Stomach (tissue), 9 donors: Measurements from ENCODE around the gene CALN1. TPM values are rescaled to one million over a fixed set of nuclear protein-coding genes. Genes with fewer than 3 reads are reported as not detected.
"Not testable (repeated sequence)": the region's sequence is repeated elsewhere in the genome, so short reads cannot be mapped to it uniquely, and the experiment has no call there.

Source experiments
- DNase-seq, 2 donors: peaks; one replicate each; pipeline versions ENCODE4 v3.0.0 to v3.0.0-alpha.2; 2013 to 2019
- H3K27ac ChIP-seq, 5 donors: fragments of 200-600 bp in 4 of 5; sonication (generic) in 4 of 5; one replicate each; pipeline ENCODE4 v1.5.1; 2013 to 2019; ENCODE audit warnings: mild to moderate bottlenecking in 1 of 5, moderate library complexity in 1 of 5
- H3K27me3 ChIP-seq, 3 donors: fragments of 200-600 bp; sonication (generic); one replicate each; pipeline ENCODE4 v1.5.1; 2017 to 2019; ENCODE audit warnings: mixed run types in 1 of 3
- H3K36me3 ChIP-seq, 4 donors: fragments of 200-600 bp; sonication (generic); 1 replicate in 3 of 4; 2 replicates in 1 of 4; pipeline ENCODE4 v1.5.1; 2016 to 2019
- H3K4me1 ChIP-seq, 4 donors: fragments of 200-600 bp; sonication (generic); one replicate each; pipeline ENCODE4 v1.5.1; 2016 to 2019
- H3K4me3 ChIP-seq, 4 donors: fragments of 200-600 bp; sonication (generic) in 3 of 4; one replicate each; pipeline ENCODE4 v1.5.1; 2016 to 2019; ENCODE audit warnings: mild to moderate bottlenecking in 1 of 4
- H3K9me3 ChIP-seq, 4 donors: fragments of 200-600 bp; sonication (generic); one replicate each; pipeline ENCODE4 v1.5.1; 2016 to 2019
- EP300 ChIP-seq: sonication (generic); formaldehyde crosslinking; IDR thresholded peaks from one replicate; pipeline ENCODE4 v1.6.1; 2017; ENCODE audit warnings: antibody characterized with exemption
- POLR2A ChIP-seq, 4 donors: fragments of 450-650 bp; IDR thresholded peaks; one replicate each; pipeline ENCODE4 v1.6.1; 2016; ENCODE audit warnings: antibody characterized with exemption in 4 of 4, control low read depth in 2 of 4, mild to moderate bottlenecking in 1 of 4, moderate library complexity in 1 of 4
- POLR2AphosphoS5 ChIP-seq, 3 donors: sonication (generic); formaldehyde crosslinking; IDR thresholded peaks; one replicate each; pipeline ENCODE4 v1.6.1; 2016; ENCODE audit warnings: antibody characterized with exemption in 3 of 3
- WGBS, 5 donors: extraction: QIAGEN DNeasy Blood & Tissue Kit in 3 of 5; methylation state at CpG; one replicate each; pipeline versions ENCODE4 v1.1.5 to v1.1.7; 2013 to 2018; 5-methylcytosine and 5-hydroxymethylcytosine counted together
- intact Hi-C: fragments of 100-400 bp; cut with DNase I; formaldehyde crosslinking; loops from one replicate; pipeline ENCODE4 v1.15.1; 2023; ENCODE audit warnings: low total_unique reads
- polyA plus RNA-seq, 3 donors: library from polyadenylated mRNA; stranded (reverse); fragments of 200-250 nt; gene quantifications; one replicate each; pipeline ENCODE4 v1.2.3, GENCODE V29; 2013
- total RNA-seq, 5 donors: library from RNA; depleted of rRNA; stranded (reverse); fragments of >200 nt; gene quantifications; one replicate each; pipeline versions ENCODE4 v1.1.0 to v1.2.3, GENCODE V29; 2014 to 2016
- TF ChIP-seq, protein P1 (sequence below), 7 experiments: fragments of 450-650 bp in 4 of 7; fragments of 200-600 bp in 3 of 7; sonication (generic) in 3 of 7; IDR thresholded peaks; one replicate each; pipeline ENCODE4 v1.5.1; 2016 to 2019; ENCODE audit warnings: antibody characterized with exemption in 7 of 7, control low read depth in 2 of 7, mild to moderate bottlenecking in 1 of 7
- donor health status: healthy with polysubstance abuse.
- donor health status: Bipolar disorder and iron deficiency.
- donor health status: healthy.

Gene CALN1
- total and polyA plus RNA-seq, 8 donors = under 0.01 to 51.9 (median 0.37) TPM; not detected in 5

DNA sequence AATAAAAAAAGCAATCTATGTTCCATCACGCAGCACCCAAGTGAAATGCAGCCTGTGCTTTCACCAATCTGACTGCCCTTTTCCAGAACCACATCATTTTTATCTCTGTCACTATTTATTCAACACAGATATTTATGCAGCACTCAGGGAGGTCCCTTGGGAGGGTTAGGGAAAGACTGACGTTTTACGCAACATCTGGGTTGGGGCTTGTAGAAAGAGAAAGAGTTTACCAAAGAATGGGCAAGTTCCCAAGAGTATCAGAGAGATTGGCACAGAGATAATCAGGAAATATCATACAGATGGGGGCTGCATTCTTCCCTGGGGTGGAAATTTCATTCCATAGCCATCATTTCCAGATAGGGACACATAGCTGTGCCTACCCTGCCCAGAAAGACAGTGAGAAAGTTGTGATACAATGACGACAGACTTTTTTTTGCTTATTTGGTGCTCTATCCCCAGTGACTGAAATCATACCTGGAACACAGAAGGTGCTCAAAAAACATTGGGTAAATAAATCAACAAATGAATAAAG lies 474.2 kb downstream of the CALN1 start:
- intact Hi-C loops = no loop called here
- 70 to 75% (median 71%) methylated on average over 4 of the region's 4 CpGs for WGBS, 5 donors
- Histone ChIP-seq H3K4me1 (no peaks in the 10 kb centered on the region), H3K9me3 (peaks cover 0 to 8% (median 0%) of the 10 kb centered on the region in 4 donors), H3K27ac (no peak overlapping the region), H3K36me3 (no peaks in the 10 kb centered on the region), H3K27me3 (no peaks in the 10 kb centered on the region), H3K4me3 (no peak overlapping the region)
- DNase-seq = no peak
- TF ChIP-seq EP300 (no peak), POLR2AphosphoS5 (IDR thresholded peaks at IDR 0.05) (no peak), POLR2A (IDR thresholded peaks at IDR 0.05) (no peak)
- TF ChIP-seq, protein P1, sequence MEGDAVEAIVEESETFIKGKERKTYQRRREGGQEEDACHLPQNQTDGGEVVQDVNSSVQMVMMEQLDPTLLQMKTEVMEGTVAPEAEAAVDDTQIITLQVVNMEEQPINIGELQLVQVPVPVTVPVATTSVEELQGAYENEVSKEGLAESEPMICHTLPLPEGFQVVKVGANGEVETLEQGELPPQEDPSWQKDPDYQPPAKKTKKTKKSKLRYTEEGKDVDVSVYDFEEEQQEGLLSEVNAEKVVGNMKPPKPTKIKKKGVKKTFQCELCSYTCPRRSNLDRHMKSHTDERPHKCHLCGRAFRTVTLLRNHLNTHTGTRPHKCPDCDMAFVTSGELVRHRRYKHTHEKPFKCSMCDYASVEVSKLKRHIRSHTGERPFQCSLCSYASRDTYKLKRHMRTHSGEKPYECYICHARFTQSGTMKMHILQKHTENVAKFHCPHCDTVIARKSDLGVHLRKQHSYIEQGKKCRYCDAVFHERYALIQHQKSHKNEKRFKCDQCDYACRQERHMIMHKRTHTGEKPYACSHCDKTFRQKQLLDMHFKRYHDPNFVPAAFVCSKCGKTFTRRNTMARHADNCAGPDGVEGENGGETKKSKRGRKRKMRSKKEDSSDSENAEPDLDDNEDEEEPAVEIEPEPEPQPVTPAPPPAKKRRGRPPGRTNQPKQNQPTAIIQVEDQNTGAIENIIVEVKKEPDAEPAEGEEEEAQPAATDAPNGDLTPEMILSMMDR (IDR thresholded peaks at IDR 0.05) = no peak

DNA sequence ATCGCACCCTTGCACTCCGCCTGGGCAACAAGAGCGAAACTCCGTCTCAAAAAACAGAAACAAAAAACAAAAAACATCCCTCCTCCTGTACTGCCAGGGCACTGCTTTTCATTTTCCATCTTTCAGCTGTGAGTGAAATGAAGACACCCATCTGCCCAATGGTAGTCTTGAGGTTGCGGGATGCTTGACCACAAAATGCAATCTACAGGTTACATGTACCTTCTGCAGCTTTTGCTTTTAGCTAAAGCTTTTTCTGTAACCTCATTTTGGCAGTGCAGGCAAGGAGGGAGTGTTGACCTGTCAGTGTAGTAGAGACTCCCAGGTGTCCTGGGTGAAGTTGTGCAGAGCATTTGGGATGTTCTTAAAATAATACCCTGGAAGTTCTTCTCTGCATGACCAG lies 476.5 kb downstream of the CALN1 start:
- intact Hi-C loops = no loop called here
- 88 to 97% (median 95%) methylated on average over 5 of the region's 5 CpGs for WGBS, 5 donors

DNA sequence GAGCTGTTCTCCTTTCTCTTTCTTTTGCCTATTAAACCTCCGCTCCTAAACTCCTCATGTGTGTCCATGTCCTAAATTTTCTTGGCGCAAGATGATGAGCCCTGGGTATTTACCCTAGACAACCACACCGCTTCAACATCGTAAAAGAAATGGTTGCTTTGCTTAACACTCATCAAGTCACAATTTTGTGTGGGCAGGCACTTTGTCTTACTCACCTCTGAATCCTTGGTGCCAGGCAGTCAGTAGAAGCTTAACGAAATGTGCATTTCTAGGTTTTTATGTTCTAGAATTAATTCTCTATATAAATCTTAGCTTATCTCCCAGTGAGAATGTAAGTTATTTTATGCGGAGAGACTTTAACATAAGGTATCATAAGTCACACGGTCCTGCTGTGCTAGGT lies 478.7 kb downstream of the CALN1 start:
- no peak for DNase-seq
- Histone ChIP-seq H3K4me1 (no peaks in the 10 kb centered on the region), H3K27ac (no peak overlapping the region), H3K36me3 (no peaks in the 10 kb centered on the region), H3K27me3 (no peaks in the 10 kb centered on the region), H3K4me3 (no peak overlapping the region), H3K9me3 (peaks cover 0 to 12% (median 0%) of the 10 kb centered on the region in 4 donors)
- 81 to 93% (median 89%) methylated on average over 7 of the region's 7 CpGs for WGBS, 5 donors
- intact Hi-C loops = no loop called here
- TF ChIP-seq, protein P1 (IDR thresholded peaks at IDR 0.05) = no peak
- TF ChIP-seq EP300 (no peak), POLR2A (IDR thresholded peaks at IDR 0.05) (no peak), POLR2AphosphoS5 (IDR thresholded peaks at IDR 0.05) (no peak)

More for the DNA sequence above, 476.5 kb downstream of the CALN1 start:
- H3K27ac ChIP-seq = no peak overlapping the region
- peaks cover 0 to 12% (median 0%) of the 10 kb centered on the region in 4 donors for H3K9me3 ChIP-seq
- no peaks in the 10 kb centered on the region for H3K4me1 ChIP-seq
- H3K36me3 ChIP-seq = no peaks in the 10 kb centered on the region
- TF ChIP-seq POLR2A (IDR thresholded peaks at IDR 0.05) = no peak
- no peak for TF ChIP-seq POLR2AphosphoS5 (IDR thresholded peaks at IDR 0.05)
- no peak for TF ChIP-seq EP300
- TF ChIP-seq, protein P1 (IDR thresholded peaks at IDR 0.05) = no peak
- H3K4me3 ChIP-seq = no peak overlapping the region
- DNase-seq = no peak
- no peaks in the 10 kb centered on the region for H3K27me3 ChIP-seq

DNA sequence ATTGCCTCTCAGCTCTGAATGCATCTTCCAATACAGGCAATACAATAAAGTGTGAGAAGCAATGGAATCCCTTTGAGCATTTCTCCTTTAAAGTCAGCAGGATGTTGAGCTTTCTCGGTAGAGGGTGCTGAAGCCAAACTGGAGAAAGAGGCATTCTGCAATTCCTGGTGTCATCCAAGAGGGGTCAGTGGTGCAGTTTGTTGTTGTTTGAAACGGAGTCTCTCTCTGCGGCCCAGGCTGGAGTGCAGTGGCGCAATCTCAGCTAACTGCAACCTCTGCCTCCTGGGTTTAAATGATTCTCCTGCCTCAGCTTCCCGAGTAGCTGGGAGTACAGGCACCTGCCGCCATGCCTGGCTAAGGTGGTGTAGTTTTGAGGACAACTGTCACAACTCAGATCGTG lies 486.5 kb downstream of the CALN1 start:
- intact Hi-C loops = no loop called here
- H3K36me3 ChIP-seq = no peaks in the 10 kb centered on the region
- no peak overlapping the region for H3K4me3 ChIP-seq
- peaks cover 5 to 27% (median 20%) of the 10 kb centered on the region in 4 donors for H3K9me3 ChIP-seq
- no peak overlapping the region for H3K27ac ChIP-seq
- WGBS, 5 donors = 64 to 71% (median 67%) methylated on average over 3 to 7 of the region's 7 CpGs
- TF ChIP-seq POLR2AphosphoS5 (IDR thresholded peaks at IDR 0.05) (no peak), POLR2A (IDR thresholded peaks at IDR 0.05) (no peak), EP300 (no peak)
- TF ChIP-seq, protein P1 (IDR thresholded peaks at IDR 0.05) = no peak
- DNase-seq = no peak
- no peaks in the 10 kb centered on the region for H3K27me3 ChIP-seq
- no peaks in the 10 kb centered on the region for H3K4me1 ChIP-seq

DNA sequence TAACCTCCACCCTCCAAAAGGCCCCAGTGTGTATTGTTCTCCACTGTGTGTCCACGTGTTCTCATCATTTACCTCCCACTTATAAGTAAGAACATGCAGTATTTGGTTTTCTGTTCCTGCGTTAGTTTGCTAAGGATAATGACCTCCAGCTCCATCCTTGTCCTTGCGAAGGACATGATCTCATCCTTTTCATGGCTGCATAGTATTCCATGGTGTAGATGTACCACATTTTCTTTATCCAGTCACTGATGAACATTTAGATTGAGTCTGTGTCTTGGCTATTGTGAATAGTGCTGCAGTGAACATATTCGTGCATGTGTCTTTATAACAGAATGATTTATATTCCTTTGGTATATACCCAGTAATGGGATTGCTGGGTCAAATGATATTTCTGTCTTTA lies 497.9 kb downstream of the CALN1 start:
- intact Hi-C loops = not testable (repeated sequence)
- WGBS, 5 donors = 80 to 94% (median 92%) methylated on average over 4 of the region's 4 CpGs

More for the DNA sequence above, 497.9 kb downstream of the CALN1 start:
- H3K4me1 ChIP-seq, H3K36me3 ChIP-seq, H3K4me3 ChIP-seq, H3K27ac ChIP-seq, H3K27me3 ChIP-seq, DNase-seq: not testable (repeated sequence)
- H3K9me3 ChIP-seq = peaks cover 0 to 22% (median 11%) of the 10 kb centered on the region in 4 donors
